Spinal cord (tissue), 10 donors: ENCODE data around the gene ATXN1. TPM values are rescaled to one million over a fixed set of nuclear protein-coding genes. Genes with fewer than 3 reads are reported as not detected.

Experiments
- DNase-seq, 6 donors: peaks; one replicate each; pipeline versions ENCODE4 v3.0.0 to v3.0.0-alpha.2; 2013 to 2015; ENCODE audit warnings: low spot score in 6 of 6, low read depth in 4 of 6
- H3K27ac ChIP-seq: one replicate; pipeline ENCODE4 v1.5.1; 2013; ENCODE audit warnings: low read depth, low read length, control low read depth
- H3K27me3 ChIP-seq: one replicate; pipeline ENCODE4 v1.6.1; 2013; ENCODE audit warnings: low read length; ENCODE audit not compliant: control insufficient read depth, insufficient read depth
- H3K36me3 ChIP-seq: one replicate; pipeline ENCODE4 v1.6.1; 2013; ENCODE audit warnings: low read length; ENCODE audit not compliant: control insufficient read depth, insufficient read depth
- H3K4me1 ChIP-seq: one replicate; pipeline ENCODE4 v1.6.1; 2013; ENCODE audit warnings: low read length; ENCODE audit not compliant: control insufficient read depth, insufficient read depth
- H3K4me3 ChIP-seq: one replicate; pipeline ENCODE4 v1.5.1; 2013; ENCODE audit warnings: low read depth, low read length, control low read depth
- H3K9me3 ChIP-seq: one replicate; pipeline ENCODE4 v1.6.1; 2013; ENCODE audit warnings: low read length; ENCODE audit not compliant: control insufficient read depth, insufficient read depth
- WGBS: methylation state at CpG from one replicate; pipeline ENCODE4 v1.1.5; 2013; ENCODE audit warnings: missing lambda C conversion rate; ENCODE audit not compliant: insufficient coverage; 5-methylcytosine and 5-hydroxymethylcytosine counted together
- polyA plus RNA-seq, 2 donors: library from polyadenylated mRNA; unstranded; fragments of 120-200 nt; gene quantifications; one replicate each; pipeline ENCODE4 v1.2.1, GENCODE V29; 2013; ENCODE audit not compliant: insufficient read length in 2 of 2
- total RNA-seq, 2 donors: library from RNA; depleted of rRNA in 1 of 2; stranded (reverse); fragments of 120-200 nt in 1 of 2; fragments of >200 nt in 1 of 2; gene quantifications; one replicate each; pipeline versions ENCODE4 v1.2.3 to v1.2.4, GENCODE V29; 2013 to 2014
- donor health status: healthy.

ATXN1 gene
- total and polyA plus RNA-seq, 4 donors, result 20.2 to 50.1 (median 31.7) TPM

DNA sequence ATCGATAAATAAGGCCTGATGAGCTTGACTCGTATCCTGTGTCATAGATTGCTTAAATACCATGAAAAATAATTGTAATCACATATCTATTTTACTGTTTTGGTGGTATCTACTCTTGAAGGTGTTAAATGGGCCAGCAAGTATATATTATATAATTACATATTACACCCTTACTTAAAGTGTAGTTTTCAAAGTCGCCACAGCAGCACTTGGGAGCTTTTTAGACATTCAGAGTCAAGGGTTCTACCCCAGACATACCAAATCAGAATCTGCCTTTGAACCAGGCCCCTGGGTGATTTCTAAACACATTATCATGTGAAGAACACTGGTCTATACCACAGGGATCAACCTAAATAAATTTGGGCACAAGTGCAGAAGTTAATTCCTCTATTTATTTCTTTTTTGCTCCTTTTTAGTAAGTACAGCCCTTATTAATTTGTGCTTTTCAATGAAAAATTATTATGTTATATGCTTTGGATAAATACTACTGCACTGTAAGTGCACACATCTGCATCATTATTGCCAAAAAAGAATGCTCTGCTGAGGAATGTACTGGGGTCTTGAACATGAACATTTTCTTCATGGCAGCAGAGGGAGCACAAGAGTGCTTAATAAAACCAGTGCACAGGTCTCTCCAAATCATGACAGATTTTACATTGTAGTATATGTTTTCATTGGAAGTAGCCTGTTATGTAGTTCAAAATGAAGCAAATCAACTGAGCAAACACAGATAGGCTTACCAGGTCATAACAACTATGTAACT, 3.1 kb upstream of the ATXN1 start:
- Histone ChIP-seq H3K4me3 (no peak overlapping the region), H3K27ac (no peak overlapping the region), H3K36me3 (no peaks in the 10 kb centered on the region), H3K4me1 (peaks cover 10% of the 10 kb centered on the region), H3K9me3 (no peaks in the 10 kb centered on the region), H3K27me3 (peaks cover 3% of the 10 kb centered on the region)
- WGBS, result no CpG with 5 or more reads among the region's 3 CpGs
- peak in 2 of 6 donors; percentile 72 to 85 for DNase-seq

DNA sequence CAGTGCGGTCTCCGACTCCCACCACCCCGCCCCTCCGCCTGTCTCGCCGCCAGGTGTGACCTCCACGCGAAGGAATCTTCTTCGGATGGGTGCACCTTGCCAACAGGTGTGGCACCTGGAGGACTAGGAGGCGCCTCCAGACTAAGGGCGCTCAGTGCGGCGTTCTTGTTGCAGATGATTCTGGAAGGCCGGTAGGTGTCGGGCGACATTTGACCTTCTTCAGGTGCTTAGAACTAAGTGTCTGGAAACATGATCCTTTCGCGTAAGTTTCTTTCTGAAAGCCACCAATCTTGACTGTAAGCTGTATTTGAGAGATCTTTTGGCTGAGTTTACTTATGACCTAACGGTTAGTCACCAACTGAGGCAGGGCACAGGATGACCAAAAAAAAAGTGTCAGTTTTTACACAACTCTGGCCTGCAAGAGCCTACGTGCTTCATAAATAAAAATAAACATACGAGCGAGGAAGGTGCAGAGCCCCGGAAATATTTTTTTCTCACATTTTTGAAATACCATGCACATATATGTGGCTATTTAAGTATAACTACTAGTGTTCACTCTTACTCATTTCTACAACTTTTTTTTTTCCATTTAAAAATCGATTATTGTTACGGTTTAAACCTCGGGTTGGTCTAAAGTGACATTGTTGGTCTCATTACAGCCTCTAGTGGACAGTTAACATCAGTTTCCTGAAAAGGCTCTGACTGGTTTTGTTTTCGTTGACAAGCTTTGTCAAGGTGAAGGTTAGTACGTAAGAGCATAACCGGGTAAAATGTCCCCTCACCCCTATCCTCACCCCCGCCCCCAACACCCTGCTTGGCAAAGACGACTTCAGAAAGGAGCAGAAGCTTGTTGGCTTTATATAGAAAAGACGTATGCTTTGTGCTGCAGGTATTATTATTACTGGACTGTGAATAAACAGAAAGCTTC, 1.6 kb upstream of the ATXN1 start:
- Histone ChIP-seq H3K9me3 (no peaks in the 10 kb centered on the region), H3K27me3 (peaks cover 3% of the 10 kb centered on the region), H3K36me3 (no peaks in the 10 kb centered on the region), H3K4me3 (peak overlapping the region; percentile 70), H3K4me1 (peaks cover 10% of the 10 kb centered on the region), H3K27ac (peak overlapping the region; percentile 92)
- DNase-seq, result peak in 4 of 6 donors; percentile 39 to 87 (median 56)
- 3% methylated on average over 21 of the region's 32 CpGs for WGBS

DNA sequence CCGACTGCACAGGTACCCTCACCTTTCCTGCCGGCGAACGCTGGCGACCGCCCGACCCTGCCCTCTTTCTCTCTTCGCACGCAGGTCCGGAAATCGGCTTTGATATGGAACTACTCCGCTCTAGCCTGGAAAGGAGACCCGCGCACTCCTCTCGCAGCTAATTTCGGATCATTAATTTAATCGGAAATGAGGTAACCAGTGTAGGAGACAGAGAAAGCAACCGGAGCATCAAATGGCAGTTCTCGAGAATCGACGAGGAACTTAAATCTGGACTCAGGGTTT, 949 bp upstream of the ATXN1 start:
- peaks cover 3% of the 10 kb centered on the region for H3K27me3 ChIP-seq
- H3K4me3 ChIP-seq, result peak overlapping the region; percentile 70
- DNase-seq, result peak in 2 of 6 donors; percentile 19 to 74
- H3K27ac ChIP-seq, result peak overlapping the region; percentile 92
- WGBS, result 0% methylated on average over 21 of the region's 21 CpGs
- no peaks in the 10 kb centered on the region for H3K36me3 ChIP-seq
- peaks cover 10% of the 10 kb centered on the region for H3K4me1 ChIP-seq
- no peaks in the 10 kb centered on the region for H3K9me3 ChIP-seq

- peak overlapping the region; percentile 92 for H3K27ac ChIP-seq
- H3K36me3 ChIP-seq, result no peaks in the 10 kb centered on the region
- H3K4me3 ChIP-seq, result peak overlapping the region; percentile 70
- peaks cover 3% of the 10 kb centered on the region for H3K27me3 ChIP-seq
- under 1% methylated on average over 59 of the region's 71 CpGs for WGBS
- DNase-seq, result peak; percentile 39 to 95 (median 68)
- H3K4me1 ChIP-seq, result peaks cover 10% of the 10 kb centered on the region
- no peaks in the 10 kb centered on the region for H3K9me3 ChIP-seq
These were observed 409 bp upstream of the ATXN1 start for GRCh38 chr6:16761471-16762267.

GRCh38 chr6:16759646-16760515, 1.4 kb downstream of the ATXN1 start:
- Histone ChIP-seq H3K9me3 (no peaks in the 10 kb centered on the region), H3K27me3 (peaks cover 3% of the 10 kb centered on the region), H3K4me3 (peak overlapping the region; percentile 70), H3K27ac (peak overlapping the region; percentile 81), H3K4me1 (peaks cover 10% of the 10 kb centered on the region), H3K36me3 (no peaks in the 10 kb centered on the region)
- 0% methylated on average over 79 of the region's 87 CpGs for WGBS
- DNase-seq, result peak; percentile 59 to 92 (median 72)

DNA sequence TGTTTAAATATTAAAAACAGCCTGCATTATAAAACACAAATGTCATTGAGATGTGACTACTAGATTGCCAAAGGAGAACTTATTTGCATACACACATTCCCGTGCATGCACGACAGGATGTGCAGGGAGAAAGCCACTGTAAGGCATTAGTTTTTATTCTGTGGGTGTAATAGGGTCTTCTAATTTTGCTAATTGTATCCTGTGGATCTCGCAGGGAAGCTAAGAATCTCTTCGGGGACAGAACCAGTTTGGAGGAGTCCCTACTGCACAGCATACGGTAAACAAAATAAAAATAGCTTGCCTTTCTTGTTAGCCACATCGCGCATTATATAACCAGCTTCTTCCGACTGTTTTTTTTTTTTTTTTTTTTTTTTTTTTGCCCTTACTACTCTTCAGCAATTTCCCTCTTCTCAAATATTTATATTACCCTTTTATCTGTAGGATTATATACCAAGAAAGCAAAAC, 2.0 kb downstream of the ATXN1 start:
- peak overlapping the region; percentile 66 for H3K4me3 ChIP-seq
- H3K27ac ChIP-seq, result peak overlapping the region; percentile 81
- no peaks in the 10 kb centered on the region for H3K9me3 ChIP-seq
- H3K36me3 ChIP-seq, result no peaks in the 10 kb centered on the region
- no CpG with 5 or more reads among the region's 8 CpGs for WGBS
- peaks cover 3% of the 10 kb centered on the region for H3K27me3 ChIP-seq
- DNase-seq, result peak in 5 of 6 donors; percentile 15 to 73 (median 45)
- H3K4me1 ChIP-seq, result peaks cover 10% of the 10 kb centered on the region

- H3K4me3 ChIP-seq, result peak overlapping the region; percentile 17
- no peaks in the 10 kb centered on the region for H3K9me3 ChIP-seq
- peak overlapping the region; percentile 43 for H3K27ac ChIP-seq
- WGBS, result 8% methylated on average over 5 of the region's 9 CpGs
- DNase-seq, result peak; percentile 39 to 93 (median 58)
- no peaks in the 10 kb centered on the region for H3K36me3 ChIP-seq
- H3K27me3 ChIP-seq, result peaks cover 3% of the 10 kb centered on the region
- H3K4me1 ChIP-seq, result peaks cover 10% of the 10 kb centered on the region
These were observed 2.9 kb downstream of the ATXN1 start for GRCh38 chr6:16758163-16758975.

DNA sequence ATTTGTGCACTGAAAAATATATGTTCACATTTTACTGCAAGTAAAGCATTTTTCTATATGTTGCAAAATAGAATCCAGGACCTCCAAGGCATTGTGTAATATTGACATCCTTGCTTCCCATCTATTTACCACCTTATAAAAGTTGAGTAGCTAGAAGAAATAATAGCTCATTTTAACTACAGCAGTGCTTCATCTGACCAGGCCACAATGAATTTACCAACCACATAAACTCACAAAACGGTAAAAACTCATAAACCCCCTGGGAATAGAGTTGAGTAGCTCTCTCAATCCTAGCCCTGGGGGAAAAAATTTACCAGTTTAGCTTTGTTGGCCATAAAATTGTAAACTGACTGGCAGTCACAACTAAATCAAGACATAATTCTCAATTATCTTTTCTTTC, 3.9 kb downstream of the ATXN1 start:
- H3K9me3 ChIP-seq, result no peaks in the 10 kb centered on the region
- WGBS, result no CpG with 5 or more reads among the region's 1 CpG
- H3K27ac ChIP-seq, result no peak overlapping the region
- no peak overlapping the region for H3K4me3 ChIP-seq
- H3K27me3 ChIP-seq, result peaks cover under 1% of the 10 kb centered on the region
- H3K4me1 ChIP-seq, result peaks cover 7% of the 10 kb centered on the region
- DNase-seq, result no peak
- H3K36me3 ChIP-seq, result no peaks in the 10 kb centered on the region
